Liver (tissue), 9 donors: Measurements from ENCODE around the gene SGCG. TPM values are rescaled to one million over a fixed set of nuclear protein-coding genes. Genes with fewer than 3 reads are reported as not detected.

Experiments used
- DNase-seq: peaks from one replicate; pipeline ENCODE4 v3.0.0-alpha.2; 2017; ENCODE audit warnings: low spot score
- H3K27ac ChIP-seq, 2 donors: one replicate each; pipeline ENCODE4 v1.7.0; 2013; ENCODE audit warnings: inconsistent platforms in 2 of 2, low read length in 2 of 2, control low read depth in 1 of 2, low read depth in 1 of 2, mild to moderate bottlenecking in 1 of 2
- H3K27me3 ChIP-seq, 4 donors: one replicate each; pipeline versions ENCODE4 v1.6.1 to v1.7.0; 2013; ENCODE audit warnings: low read length in 3 of 4, inconsistent platforms in 1 of 4, mild to moderate bottlenecking in 1 of 4, moderate library complexity in 1 of 4; ENCODE audit not compliant: control insufficient read depth in 4 of 4, insufficient read depth in 4 of 4
- H3K36me3 ChIP-seq, 4 donors: one replicate each; pipeline versions ENCODE4 v1.6.1 to v1.7.0; 2013; ENCODE audit warnings: low read length in 3 of 4, mild to moderate bottlenecking in 3 of 4, low read depth in 1 of 4, moderate library complexity in 1 of 4; ENCODE audit not compliant: control insufficient read depth in 4 of 4, insufficient read depth in 3 of 4
- H3K4me1 ChIP-seq, 4 donors: one replicate each; pipeline versions ENCODE4 v1.6.1 to v1.7.0; 2013; ENCODE audit warnings: low read length in 3 of 4, mild to moderate bottlenecking in 3 of 4, moderate library complexity in 1 of 4; ENCODE audit not compliant: control insufficient read depth in 4 of 4, insufficient read depth in 4 of 4
- H3K4me3 ChIP-seq, 3 donors: one replicate each; pipeline versions ENCODE4 v1.6.1 to v1.7.0; 2013; ENCODE audit warnings: low read length in 3 of 3, control low read depth in 1 of 3, low read depth in 1 of 3, mild to moderate bottlenecking in 1 of 3
- H3K9ac ChIP-seq, 2 donors: one replicate each; pipeline ENCODE4 v1.7.0; 2013; ENCODE audit warnings: low read length in 2 of 2, mild to moderate bottlenecking in 2 of 2, moderate library complexity in 2 of 2, control low read depth in 1 of 2, low read depth in 1 of 2
- H3K9me3 ChIP-seq, 4 donors: one replicate each; pipeline versions ENCODE4 v1.6.1 to v1.7.0; 2013; ENCODE audit warnings: low read length in 3 of 4; ENCODE audit not compliant: control insufficient read depth in 4 of 4
- FOXA1 ChIP-seq: IDR thresholded peaks from 2 replicates; pipeline ENCODE4 v1.6.1; 2016; ENCODE audit warnings: antibody characterized with exemption
- GABPA ChIP-seq, 2 donors: IDR thresholded peaks in 1 of 2; conservative IDR thresholded peaks in 1 of 2; 2 replicates each; pipeline ENCODE4 v1.6.1; 2016; ENCODE audit warnings: antibody characterized with exemption in 2 of 2, mild to moderate bottlenecking in 1 of 2, moderate library complexity in 1 of 2
- JUND ChIP-seq, 2 donors: IDR thresholded peaks; 2 replicates each; pipeline ENCODE4 v1.6.1; 2016; ENCODE audit warnings: antibody characterized with exemption in 2 of 2
- NR2F2 ChIP-seq: IDR thresholded peaks from 2 replicates; pipeline ENCODE4 v1.6.1; 2016; ENCODE audit warnings: antibody characterized with exemption
- RAD21 ChIP-seq, 2 donors: IDR thresholded peaks; 2 replicates each; pipeline ENCODE4 v1.6.1; 2016; ENCODE audit warnings: antibody characterized with exemption in 2 of 2, mild to moderate bottlenecking in 2 of 2
- RXRA ChIP-seq, 2 donors: IDR thresholded peaks; 2 replicates each; pipeline ENCODE4 v1.6.1; 2017 to 2018; ENCODE audit warnings: antibody characterized with exemption in 2 of 2, mild to moderate bottlenecking in 1 of 2
- WGBS: extraction: QIAGEN DNeasy Blood & Tissue Kit; methylation state at CpG from one replicate; pipeline ENCODE4 v1.1.7; 2013; 5-methylcytosine and 5-hydroxymethylcytosine counted together
- polyA plus RNA-seq, 2 donors: library from polyadenylated mRNA; stranded (reverse) in 1 of 2; unstranded in 1 of 2; fragments of 200-250 nt in 1 of 2; fragments of >200 nt in 1 of 2; fragmentation: Nextera tagmentation in 1 of 2; extraction: Ambion mirVana in 1 of 2; gene quantifications; one replicate each; pipeline versions ENCODE4 v1.2.1 to v1.2.3, GENCODE V29; 2013 to 2015
- total RNA-seq, 2 donors: library from RNA; depleted of rRNA; stranded (reverse); fragments of >200 nt; gene quantifications; one replicate each; pipeline ENCODE4 v1.2.3, GENCODE V29; 2014
- TF ChIP-seq, protein P1 (sequence below): IDR thresholded peaks from 2 replicates; pipeline ENCODE4 v1.6.1; 2016; ENCODE audit warnings: antibody characterized with exemption
- TF ChIP-seq, protein P2 (sequence below): IDR thresholded peaks from 2 replicates; pipeline ENCODE4 v1.6.1; 2016; ENCODE audit warnings: antibody characterized with exemption
- TF ChIP-seq, protein P3 (sequence below): IDR thresholded peaks from 2 replicates; pipeline ENCODE4 v1.6.1; 2016; ENCODE audit warnings: antibody characterized with exemption
- TF ChIP-seq, protein P4 (sequence below): IDR thresholded peaks from 2 replicates; pipeline ENCODE4 v1.6.1; 2016; ENCODE audit warnings: antibody characterized with exemption, mild to moderate bottlenecking
- TF ChIP-seq, protein P5 (sequence below): fragments of 150-350 bp; IDR thresholded peaks from 2 replicates; pipeline ENCODE4 v1.5.1; 2017; ENCODE audit warnings: improper control_type of control experiment, low read depth, low read length; ENCODE audit not compliant: missing input control
- donor health status: healthy.
- donor health status: healthy.
- donor health status: healthy.
- donor health status: healthy.
- donor health status: healthy.

SGCG gene
- total and polyA plus RNA-seq, 4 donors = not detected

DNA sequence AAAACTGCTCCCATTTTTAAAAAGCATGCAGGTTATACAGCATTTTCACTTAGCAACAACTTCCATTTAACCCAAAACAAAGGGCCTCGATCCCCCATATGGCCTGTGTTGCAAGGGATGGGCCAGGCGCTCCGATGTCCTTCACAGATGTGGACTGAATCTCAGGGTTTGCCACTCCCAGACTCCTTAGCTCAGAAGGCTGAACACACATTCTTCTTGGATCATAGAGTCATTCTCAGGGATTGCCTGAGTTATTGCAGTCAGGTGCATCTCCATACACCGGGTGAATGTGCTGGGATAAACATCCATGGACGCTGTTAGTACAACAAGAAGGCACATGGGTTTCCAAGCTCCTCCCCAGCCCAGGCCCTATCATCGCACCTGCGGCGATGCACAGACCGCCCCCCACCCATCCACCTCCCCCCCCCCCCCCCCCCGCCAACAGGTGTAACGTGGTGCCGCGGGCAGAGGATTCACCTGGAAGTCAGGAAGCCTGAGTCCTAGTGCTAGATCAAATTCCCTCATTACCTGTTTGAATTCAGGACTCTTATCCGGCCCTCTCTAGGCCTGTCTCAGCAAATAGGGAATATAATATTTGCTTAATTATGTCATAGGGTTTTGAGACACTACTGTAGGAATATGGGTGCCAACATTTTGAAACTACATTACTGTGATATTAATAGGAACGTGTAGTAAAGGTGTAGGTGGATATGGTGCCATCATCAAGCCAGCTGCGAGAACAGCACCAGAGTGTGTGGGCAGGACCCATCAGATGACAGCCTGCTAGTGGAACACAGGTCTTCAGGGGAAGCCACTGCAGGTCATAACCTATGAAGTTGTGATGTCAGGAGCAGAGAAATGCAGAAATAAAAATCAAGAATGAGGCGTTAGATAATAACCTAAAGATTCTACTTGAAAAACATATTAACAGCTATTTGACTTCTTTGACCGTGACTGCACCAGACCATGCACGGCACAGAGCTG lies 141.9 kb downstream of the SGCG start:
- peaks cover 0 to 4% (median 1%) of the 10 kb centered on the region in 4 donors for H3K27me3 ChIP-seq
- H3K4me1 ChIP-seq = peaks cover 0 to 1% (median 0%) of the 10 kb centered on the region in 4 donors
- no peak overlapping the region for H3K27ac ChIP-seq
- H3K36me3 ChIP-seq = no peaks in the 10 kb centered on the region
- DNase-seq = no peak
- H3K4me3 ChIP-seq = no peak overlapping the region
- 85% methylated on average over 19 of the region's 19 CpGs for WGBS
- no peaks in the 10 kb centered on the region for H3K9me3 ChIP-seq
- TF ChIP-seq, protein P1, sequence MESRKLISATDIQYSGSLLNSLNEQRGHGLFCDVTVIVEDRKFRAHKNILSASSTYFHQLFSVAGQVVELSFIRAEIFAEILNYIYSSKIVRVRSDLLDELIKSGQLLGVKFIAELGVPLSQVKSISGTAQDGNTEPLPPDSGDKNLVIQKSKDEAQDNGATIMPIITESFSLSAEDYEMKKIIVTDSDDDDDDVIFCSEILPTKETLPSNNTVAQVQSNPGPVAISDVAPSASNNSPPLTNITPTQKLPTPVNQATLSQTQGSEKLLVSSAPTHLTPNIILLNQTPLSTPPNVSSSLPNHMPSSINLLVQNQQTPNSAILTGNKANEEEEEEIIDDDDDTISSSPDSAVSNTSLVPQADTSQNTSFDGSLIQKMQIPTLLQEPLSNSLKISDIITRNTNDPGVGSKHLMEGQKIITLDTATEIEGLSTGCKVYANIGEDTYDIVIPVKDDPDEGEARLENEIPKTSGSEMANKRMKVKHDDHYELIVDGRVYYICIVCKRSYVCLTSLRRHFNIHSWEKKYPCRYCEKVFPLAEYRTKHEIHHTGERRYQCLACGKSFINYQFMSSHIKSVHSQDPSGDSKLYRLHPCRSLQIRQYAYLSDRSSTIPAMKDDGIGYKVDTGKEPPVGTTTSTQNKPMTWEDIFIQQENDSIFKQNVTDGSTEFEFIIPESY = no peak
- TF ChIP-seq, protein P2, sequence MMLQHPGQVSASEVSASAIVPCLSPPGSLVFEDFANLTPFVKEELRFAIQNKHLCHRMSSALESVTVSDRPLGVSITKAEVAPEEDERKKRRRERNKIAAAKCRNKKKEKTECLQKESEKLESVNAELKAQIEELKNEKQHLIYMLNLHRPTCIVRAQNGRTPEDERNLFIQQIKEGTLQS = no peak
- TF ChIP-seq GABPA (IDR thresholded peaks at IDR 0.05 in 1 of 2, conservative IDR thresholded peaks at IDR 0.05 in 1 of 2) = no peak
- TF ChIP-seq JUND (IDR thresholded peaks at IDR 0.05) = no peak
- TF ChIP-seq, protein P3, sequence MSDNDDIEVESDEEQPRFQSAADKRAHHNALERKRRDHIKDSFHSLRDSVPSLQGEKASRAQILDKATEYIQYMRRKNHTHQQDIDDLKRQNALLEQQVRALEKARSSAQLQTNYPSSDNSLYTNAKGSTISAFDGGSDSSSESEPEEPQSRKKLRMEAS = no peak
- TF ChIP-seq RXRA (IDR thresholded peaks at IDR 0.05) = no peak
- TF ChIP-seq RAD21 (IDR thresholded peaks at IDR 0.05) = no peak
- no peak for TF ChIP-seq FOXA1
- TF ChIP-seq, protein P4, sequence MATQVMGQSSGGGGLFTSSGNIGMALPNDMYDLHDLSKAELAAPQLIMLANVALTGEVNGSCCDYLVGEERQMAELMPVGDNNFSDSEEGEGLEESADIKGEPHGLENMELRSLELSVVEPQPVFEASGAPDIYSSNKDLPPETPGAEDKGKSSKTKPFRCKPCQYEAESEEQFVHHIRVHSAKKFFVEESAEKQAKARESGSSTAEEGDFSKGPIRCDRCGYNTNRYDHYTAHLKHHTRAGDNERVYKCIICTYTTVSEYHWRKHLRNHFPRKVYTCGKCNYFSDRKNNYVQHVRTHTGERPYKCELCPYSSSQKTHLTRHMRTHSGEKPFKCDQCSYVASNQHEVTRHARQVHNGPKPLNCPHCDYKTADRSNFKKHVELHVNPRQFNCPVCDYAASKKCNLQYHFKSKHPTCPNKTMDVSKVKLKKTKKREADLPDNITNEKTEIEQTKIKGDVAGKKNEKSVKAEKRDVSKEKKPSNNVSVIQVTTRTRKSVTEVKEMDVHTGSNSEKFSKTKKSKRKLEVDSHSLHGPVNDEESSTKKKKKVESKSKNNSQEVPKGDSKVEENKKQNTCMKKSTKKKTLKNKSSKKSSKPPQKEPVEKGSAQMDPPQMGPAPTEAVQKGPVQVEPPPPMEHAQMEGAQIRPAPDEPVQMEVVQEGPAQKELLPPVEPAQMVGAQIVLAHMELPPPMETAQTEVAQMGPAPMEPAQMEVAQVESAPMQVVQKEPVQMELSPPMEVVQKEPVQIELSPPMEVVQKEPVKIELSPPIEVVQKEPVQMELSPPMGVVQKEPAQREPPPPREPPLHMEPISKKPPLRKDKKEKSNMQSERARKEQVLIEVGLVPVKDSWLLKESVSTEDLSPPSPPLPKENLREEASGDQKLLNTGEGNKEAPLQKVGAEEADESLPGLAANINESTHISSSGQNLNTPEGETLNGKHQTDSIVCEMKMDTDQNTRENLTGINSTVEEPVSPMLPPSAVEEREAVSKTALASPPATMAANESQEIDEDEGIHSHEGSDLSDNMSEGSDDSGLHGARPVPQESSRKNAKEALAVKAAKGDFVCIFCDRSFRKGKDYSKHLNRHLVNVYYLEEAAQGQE = no peak
- TF ChIP-seq NR2F2 = no peak
- TF ChIP-seq, protein P5, sequence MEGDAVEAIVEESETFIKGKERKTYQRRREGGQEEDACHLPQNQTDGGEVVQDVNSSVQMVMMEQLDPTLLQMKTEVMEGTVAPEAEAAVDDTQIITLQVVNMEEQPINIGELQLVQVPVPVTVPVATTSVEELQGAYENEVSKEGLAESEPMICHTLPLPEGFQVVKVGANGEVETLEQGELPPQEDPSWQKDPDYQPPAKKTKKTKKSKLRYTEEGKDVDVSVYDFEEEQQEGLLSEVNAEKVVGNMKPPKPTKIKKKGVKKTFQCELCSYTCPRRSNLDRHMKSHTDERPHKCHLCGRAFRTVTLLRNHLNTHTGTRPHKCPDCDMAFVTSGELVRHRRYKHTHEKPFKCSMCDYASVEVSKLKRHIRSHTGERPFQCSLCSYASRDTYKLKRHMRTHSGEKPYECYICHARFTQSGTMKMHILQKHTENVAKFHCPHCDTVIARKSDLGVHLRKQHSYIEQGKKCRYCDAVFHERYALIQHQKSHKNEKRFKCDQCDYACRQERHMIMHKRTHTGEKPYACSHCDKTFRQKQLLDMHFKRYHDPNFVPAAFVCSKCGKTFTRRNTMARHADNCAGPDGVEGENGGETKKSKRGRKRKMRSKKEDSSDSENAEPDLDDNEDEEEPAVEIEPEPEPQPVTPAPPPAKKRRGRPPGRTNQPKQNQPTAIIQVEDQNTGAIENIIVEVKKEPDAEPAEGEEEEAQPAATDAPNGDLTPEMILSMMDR = no peak
- H3K9ac ChIP-seq = no peak overlapping the region
